Testis (tissue), 2 donors: ENCODE measurements around the gene NR4A1.

Source experiments
- POLR2A ChIP-seq: fragments of 450-650 bp; IDR thresholded peaks from one replicate; pipeline ENCODE4 v1.6.1; 2017; ENCODE audit warnings: antibody characterized with exemption, mild to moderate bottlenecking, moderate library complexity
- TF ChIP-seq, protein P1 (sequence below), 3 experiments: fragments of 450-650 bp in 2 of 3; fragments of 200-600 bp in 1 of 3; sonication (generic) in 1 of 3; IDR thresholded peaks; one replicate each; pipeline ENCODE4 v1.5.1; 2016 to 2019; ENCODE audit warnings: antibody characterized with exemption in 3 of 3, mild to moderate bottlenecking in 2 of 3, moderate library complexity in 1 of 3

DNA sequence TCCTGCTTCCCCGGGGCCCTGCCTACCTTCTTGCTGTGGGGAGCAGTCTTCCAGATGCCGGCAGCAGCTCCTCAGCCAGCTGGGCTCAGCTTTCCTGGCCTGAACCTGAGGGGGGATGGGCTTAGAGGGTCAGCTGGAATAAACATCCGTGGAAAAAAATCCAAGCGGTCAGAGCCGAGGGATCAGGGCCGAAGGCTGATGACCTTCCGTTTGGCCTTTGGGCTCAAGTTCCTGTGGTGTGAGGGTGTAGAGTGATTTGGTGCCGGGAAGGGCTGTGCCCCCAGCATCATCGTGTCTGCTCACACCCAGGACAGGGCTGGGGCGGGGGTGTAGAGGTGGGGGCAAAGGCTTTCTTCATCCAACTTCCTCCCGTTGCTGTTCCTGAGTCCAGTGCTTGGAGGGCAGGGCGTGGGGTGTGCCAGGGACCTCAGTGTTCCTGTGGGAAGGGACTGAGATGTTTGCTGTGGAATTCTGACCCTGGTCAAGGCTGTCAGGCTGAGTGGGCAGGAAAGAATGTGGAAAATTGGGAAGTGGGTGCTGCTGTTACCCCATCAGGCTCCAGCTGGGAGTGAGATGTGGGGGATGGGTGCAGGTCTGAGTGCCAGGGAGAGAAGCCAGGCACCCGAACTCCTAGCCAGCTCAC is 30.9 kb downstream of the NR4A1 start:
- TF ChIP-seq, protein P1, sequence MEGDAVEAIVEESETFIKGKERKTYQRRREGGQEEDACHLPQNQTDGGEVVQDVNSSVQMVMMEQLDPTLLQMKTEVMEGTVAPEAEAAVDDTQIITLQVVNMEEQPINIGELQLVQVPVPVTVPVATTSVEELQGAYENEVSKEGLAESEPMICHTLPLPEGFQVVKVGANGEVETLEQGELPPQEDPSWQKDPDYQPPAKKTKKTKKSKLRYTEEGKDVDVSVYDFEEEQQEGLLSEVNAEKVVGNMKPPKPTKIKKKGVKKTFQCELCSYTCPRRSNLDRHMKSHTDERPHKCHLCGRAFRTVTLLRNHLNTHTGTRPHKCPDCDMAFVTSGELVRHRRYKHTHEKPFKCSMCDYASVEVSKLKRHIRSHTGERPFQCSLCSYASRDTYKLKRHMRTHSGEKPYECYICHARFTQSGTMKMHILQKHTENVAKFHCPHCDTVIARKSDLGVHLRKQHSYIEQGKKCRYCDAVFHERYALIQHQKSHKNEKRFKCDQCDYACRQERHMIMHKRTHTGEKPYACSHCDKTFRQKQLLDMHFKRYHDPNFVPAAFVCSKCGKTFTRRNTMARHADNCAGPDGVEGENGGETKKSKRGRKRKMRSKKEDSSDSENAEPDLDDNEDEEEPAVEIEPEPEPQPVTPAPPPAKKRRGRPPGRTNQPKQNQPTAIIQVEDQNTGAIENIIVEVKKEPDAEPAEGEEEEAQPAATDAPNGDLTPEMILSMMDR (IDR thresholded peaks at IDR 0.05) = no peak
- no peak for TF ChIP-seq POLR2A
